Stimulated activated CD8-positive, alpha-beta memory T cell treated with anti-CD3 and anti-CD28 coated beads, Interleukin-12 subunit alpha, Interleukin-12 subunit beta, amount 100 ng/mL, for 4 hours (primary cell): Measurements from ENCODE around the gene RAB11FIP4.

Experiments used
- DNase-seq: peaks from one replicate; pipeline ENCODE4 v3.0.0-alpha.2; 2020; ENCODE audit warnings: low read depth

The RAB11FIP4 gene

DNA sequence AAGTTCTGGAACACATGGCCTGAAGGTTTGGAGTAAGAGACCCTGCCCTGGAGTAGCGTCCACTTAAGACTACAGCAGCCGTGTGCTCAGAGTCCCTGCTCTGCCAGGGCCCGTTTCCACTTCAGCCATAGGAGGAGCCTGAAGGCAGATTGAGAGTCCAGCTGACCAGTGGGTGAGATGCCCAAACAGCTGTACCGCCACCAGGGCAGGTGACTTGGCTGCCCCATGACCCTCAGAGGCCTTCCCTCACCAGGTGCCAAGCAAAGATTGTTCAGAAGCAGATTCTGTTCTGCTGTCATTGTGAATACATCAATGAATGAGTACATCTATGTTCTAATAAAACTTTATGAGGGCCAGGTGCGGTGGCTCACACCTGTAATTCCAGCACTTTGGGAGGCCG, 178.8 kb downstream of the RAB11FIP4 start:
- DNase-seq = no peak

DNA sequence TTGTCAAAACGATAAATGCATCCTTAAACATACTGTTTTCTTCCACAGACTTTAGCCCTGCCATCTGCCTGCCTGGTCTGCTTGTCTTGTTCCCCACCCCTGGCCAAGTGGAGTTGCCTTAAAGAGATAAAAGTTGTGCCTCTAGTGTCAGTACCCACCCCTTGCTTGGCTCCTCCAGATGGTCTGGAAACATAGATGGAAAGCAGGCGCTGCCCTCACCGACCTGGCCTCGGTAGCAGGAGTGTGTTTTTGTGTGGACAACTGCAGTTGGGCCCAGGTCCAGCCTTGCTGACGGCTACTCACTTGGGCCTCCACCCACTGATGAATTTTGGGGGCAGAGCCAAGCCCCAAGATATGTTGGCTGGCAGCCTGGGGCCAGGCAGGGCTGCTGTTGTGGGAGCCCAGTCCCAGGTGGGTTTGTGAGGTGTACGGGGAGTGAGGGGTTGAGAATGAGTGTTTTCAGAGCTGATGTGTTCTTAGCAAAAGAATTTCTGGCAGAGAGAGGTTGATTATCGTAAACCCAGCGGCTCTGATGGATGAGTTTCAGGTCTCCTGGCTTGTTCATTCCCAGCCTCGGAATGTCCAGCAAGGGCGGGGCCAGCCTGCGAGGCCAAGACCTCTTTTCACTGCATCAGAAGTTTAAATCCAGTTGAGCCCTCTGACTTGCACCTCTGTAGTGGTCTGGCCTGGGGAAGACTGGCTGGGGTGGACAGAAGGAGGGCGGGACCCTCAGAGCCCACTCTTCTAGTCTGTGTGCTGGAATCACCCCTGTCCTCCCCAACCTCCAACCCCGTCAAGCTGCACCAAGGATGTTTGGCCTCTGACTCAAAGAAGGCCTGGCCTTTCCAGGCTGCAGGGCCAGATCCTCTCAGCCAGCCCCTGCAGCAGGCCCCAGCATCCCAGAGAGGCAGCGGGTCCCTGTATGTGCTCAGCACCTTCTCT, 179.7 kb downstream of the RAB11FIP4 start:
- DNase-seq = no peak

DNA sequence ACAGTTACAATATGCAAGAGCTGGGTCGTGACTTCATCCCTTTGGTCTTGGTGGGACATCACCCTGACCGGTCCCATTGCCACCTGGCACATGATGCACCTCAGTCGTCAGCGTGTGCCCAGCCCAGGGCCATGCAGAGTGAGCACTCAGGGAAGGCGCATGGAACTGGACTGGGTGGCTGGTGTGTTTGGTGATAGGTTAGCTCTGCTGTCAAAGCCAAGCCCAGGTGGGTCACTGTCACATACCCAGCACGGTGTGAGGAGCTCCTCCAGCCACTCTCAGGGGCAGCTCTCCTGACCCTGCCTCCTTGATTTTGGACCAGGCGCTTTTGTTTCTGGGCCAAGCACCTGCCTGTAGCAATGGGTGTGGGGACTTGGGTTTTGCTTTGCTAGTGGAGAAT, 180.9 kb downstream of the RAB11FIP4 start:
- DNase-seq = no peak

- no peak for DNase-seq
These were observed 181.6 kb downstream of the RAB11FIP4 start for GRCh38 chr17:31573047-31573446.

DNA sequence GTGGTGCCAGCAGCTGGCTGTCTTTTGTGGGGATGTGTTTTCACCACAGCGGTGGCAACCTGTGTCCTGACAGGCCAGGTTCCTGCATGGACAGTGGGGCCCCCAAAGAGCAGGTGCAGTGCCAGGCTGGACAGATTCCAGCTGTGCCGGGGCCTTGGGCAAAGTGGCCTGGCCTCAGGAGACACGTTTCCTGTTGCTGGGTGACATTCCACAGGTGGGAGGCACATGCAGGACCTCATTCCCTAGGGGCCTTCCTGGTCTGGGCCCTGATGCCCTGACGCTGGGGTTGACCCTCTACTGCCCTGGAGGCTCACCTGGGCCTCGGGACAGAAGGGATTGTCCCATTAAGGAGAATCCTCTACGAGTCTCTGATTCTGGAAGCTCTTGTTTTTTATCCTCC, 182.4 kb downstream of the RAB11FIP4 start:
- DNase-seq = no peak

- no peak for DNase-seq
These were observed 183.0 kb downstream of the RAB11FIP4 start for GRCh38 chr17:31574458-31574857.

- DNase-seq = no peak
These were observed 183.6 kb downstream of the RAB11FIP4 start for GRCh38 chr17:31575043-31575442.

- no peak for DNase-seq
These were observed 187.8 kb downstream of the RAB11FIP4 start for GRCh38 chr17:31579265-31579664.

DNA sequence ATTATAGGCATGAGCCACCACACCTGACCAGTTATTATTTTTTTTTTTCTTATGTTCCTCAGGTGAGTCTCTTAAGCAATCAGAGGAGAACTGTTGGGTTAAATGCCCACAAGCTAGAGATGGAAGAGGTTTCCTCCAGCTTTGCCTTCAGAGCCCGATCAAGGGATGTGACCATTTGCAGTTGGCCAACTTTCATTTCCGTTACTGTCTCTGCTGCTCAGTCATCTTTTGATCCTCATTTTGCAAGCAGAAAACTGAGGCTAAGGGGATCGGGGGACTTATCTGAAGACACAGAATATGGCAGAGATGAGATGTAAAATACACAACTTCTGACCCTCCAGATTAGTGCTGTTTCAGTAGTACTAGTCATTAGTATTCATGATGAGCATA, 188.8 kb downstream of the RAB11FIP4 start:
- DNase-seq = no peak

- DNase-seq = no peak
These were observed 189.4 kb downstream of the RAB11FIP4 start for GRCh38 chr17:31580706-31581490.

DNA sequence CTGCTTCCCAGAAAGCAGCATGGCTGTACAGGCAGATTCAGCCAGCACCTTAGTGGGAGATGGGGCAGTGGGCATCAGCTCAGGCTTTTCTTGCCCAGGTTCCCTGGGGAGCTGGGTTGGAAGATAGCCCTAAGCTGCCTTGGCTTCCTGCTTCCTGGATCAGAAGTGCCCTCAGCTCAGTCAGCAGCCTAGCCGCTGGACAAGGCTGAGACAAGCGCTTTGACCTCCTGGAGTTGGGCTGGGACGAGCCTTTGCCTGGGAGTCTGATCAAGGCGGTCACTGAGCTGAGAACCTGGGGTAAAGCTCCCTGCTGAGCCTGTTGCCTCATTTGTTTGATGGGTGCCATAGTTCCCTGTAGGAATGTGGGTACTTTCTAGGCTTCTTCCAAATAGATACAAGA, 190.0 kb downstream of the RAB11FIP4 start:
- DNase-seq = no peak

- no peak for DNase-seq
These were observed 190.9 kb downstream of the RAB11FIP4 start for GRCh38 chr17:31582151-31582907.

GRCh38 chr17:31583772-31584356, 192.4 kb downstream of the RAB11FIP4 start:
- no peak for DNase-seq

- DNase-seq = no peak
These were observed 193.2 kb downstream of the RAB11FIP4 start for GRCh38 chr17:31584438-31585279.

DNA sequence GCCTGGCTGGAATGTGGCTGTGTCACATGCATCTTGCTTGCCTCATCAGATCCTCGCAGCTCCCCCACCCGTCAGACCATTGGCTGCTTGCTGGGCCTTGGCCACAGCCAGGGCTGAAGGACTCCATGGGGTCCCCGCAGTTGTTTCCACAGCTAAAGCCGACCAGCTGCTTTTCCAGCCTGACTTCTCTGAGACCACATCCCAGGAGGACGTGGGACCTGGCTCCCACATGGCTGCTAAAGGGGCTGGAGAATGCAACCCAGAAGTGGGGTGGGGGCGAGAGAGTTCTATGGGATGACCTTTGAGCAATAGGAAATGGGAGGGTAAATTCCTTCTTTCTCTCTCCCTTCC, 193.8 kb downstream of the RAB11FIP4 start:
- DNase-seq = no peak

GRCh38 chr17:31586946-31587345, 195.5 kb downstream of the RAB11FIP4 start:
- DNase-seq = no peak

DNA sequence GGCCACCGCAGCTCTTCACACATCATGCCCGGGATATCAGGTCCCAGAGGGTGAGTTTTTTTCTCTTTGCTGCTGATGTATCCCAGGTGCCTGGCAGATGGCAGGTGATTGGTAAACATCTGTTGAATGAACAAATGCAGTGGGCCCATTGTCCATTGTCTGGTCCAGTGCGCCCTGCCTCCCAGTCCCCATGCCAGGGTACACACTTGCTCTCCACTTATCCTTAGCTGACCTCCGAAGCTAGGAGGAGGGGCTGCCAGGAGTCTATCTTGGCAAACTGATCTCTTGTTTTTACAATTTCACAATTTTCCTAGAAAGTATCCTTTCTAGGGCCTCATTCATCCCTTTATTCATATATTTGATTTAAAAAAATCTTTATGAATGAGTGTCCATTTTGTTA, 196.0 kb downstream of the RAB11FIP4 start:
- no peak for DNase-seq
